H1 (cell line): Measurements from ENCODE around the gene DLG1. TPM values are rescaled to one million over a fixed set of nuclear protein-coding genes. Genes with fewer than 3 reads are reported as not detected.
A peak's percentile ranks its signal among the peaks of the same experiment; 100 is the strongest.

Source experiments
- CTCF ChIA-PET: fragments of 300-600 bp; sonication (Branson Sonifier 250); formaldehyde crosslinking; loops from one replicate; lab custom pipeline; 2021; ENCODE audit not compliant: partially characterized antibody; lab: Charles Lee
- POLR2A ChIA-PET: fragments of 300-600 bp; sonication (Branson Sonifier 250); formaldehyde crosslinking; loops from one replicate; lab custom pipeline; 2021; ENCODE audit warnings: inconsistent platforms; ENCODE audit not compliant: partially characterized antibody; lab: Charles Lee
- DNase-seq, 2 experiments: peaks; one replicate each; pipeline versions ENCODE4 v3.0.0 to v3.0.0-alpha.2; 2010 to 2022; ENCODE audit warnings: low spot score in 2 of 2, low read depth in 1 of 2, mixed read lengths in 1 of 2
- FAIRE-seq: peaks from 2 replicates; lab custom pipeline; 2011; peaks lifted over from hg19 to GRCh38; lab: Jason Lieb, UNC
- H2AFZ ChIP-seq: 2 replicates; pipeline ENCODE4 v1.8.1; 2012; ENCODE audit warnings: low read length, inconsistent platforms
- H2AK5ac ChIP-seq: 2 replicates; pipeline ENCODE4 v1.6.1; 2013; ENCODE audit warnings: low read depth, low read length
- H2BK120ac ChIP-seq: replicated peaks from 2 replicates; pipeline ENCODE3; 2013; ENCODE audit warnings: low read depth, low read length, inconsistent platforms
- H2BK12ac ChIP-seq: 2 replicates; pipeline ENCODE4 v1.6.1; 2013; ENCODE audit warnings: low read depth, low read length
- H2BK15ac ChIP-seq: 2 replicates; pipeline ENCODE4 v1.6.1; 2013; ENCODE audit warnings: low read length
- H2BK20ac ChIP-seq: 2 replicates; pipeline ENCODE4 v1.6.1; 2013; ENCODE audit warnings: low read length
- H2BK5ac ChIP-seq: 2 replicates; pipeline ENCODE4 v1.6.1; 2013; ENCODE audit warnings: low read depth, low read length
- H3K14ac ChIP-seq: 2 replicates; pipeline ENCODE4 v1.6.1; 2013; ENCODE audit warnings: inconsistent platforms; ENCODE audit not compliant: insufficient read length
- H3K18ac ChIP-seq: 2 replicates; pipeline ENCODE4 v1.6.1; 2013; ENCODE audit warnings: low read length; ENCODE audit errors: extremely low read depth
- H3K23ac ChIP-seq: 2 replicates; pipeline ENCODE4 v1.6.1; 2013; ENCODE audit warnings: inconsistent platforms; ENCODE audit not compliant: insufficient read length
- H3K23me2 ChIP-seq: 2 replicates; pipeline ENCODE4 v1.6.1; 2013; ENCODE audit warnings: low read depth, low read length
- H3K27ac ChIP-seq: 2 replicates; pipeline ENCODE4 v1.6.1; 2011; ENCODE audit warnings: low read depth, low read length, inconsistent platforms
- H3K27me3 ChIP-seq, 4 experiments: replicated peaks in 1 of 4; 1 replicate in 1 of 4; 2 replicates in 3 of 4; pipeline versions ENCODE4 v1.6.1 to v1.8.1; 2011 to 2013; ENCODE audit warnings: low read length in 3 of 4, mild to moderate bottlenecking in 3 of 4, inconsistent platforms in 2 of 4, mixed read lengths in 2 of 4, moderate library complexity in 1 of 4; ENCODE audit not compliant: control insufficient read depth in 3 of 4, insufficient read depth in 3 of 4; ENCODE audit errors: extremely low read depth in 1 of 4
- H3K36me3 ChIP-seq, 4 experiments: 2 replicates each; pipeline versions ENCODE4 v1.6.1 to v1.8.1; 2011 to 2013; ENCODE audit warnings: mild to moderate bottlenecking in 4 of 4, low read length in 3 of 4, moderate library complexity in 2 of 4, control low read depth in 1 of 4, inconsistent platforms in 1 of 4; ENCODE audit not compliant: insufficient read depth in 4 of 4, control insufficient read depth in 2 of 4
- H3K4ac ChIP-seq: replicated peaks from 2 replicates; pipeline ENCODE3; 2013; ENCODE audit warnings: low read length, low read depth, mixed read lengths, inconsistent platforms; ENCODE audit not compliant: insufficient read length
- H3K4me1 ChIP-seq, 4 experiments: replicated peaks in 1 of 4; 1 replicate in 1 of 4; 2 replicates in 3 of 4; pipeline versions ENCODE4 v1.6.1 to v1.8.1; 2011 to 2013; ENCODE audit warnings: low read length in 3 of 4, inconsistent platforms in 2 of 4, mixed read lengths in 1 of 4; ENCODE audit not compliant: insufficient read depth in 4 of 4, control insufficient read depth in 3 of 4
- H3K4me2 ChIP-seq, 2 experiments: 2 replicates each; pipeline versions ENCODE4 v1.6.1 to v1.8.1; 2011 to 2013; ENCODE audit warnings: low read depth in 2 of 2, low read length in 2 of 2, control low read depth in 1 of 2, inconsistent platforms in 1 of 2, mild to moderate bottlenecking in 1 of 2; ENCODE audit not compliant: insufficient read depth in 1 of 2
- H3K4me3 ChIP-seq, 4 experiments: fragments of 200-600, 300-600 bp in 1 of 4; sonication (generic), shearing (Covaris generic), sonication (Bioruptor Twin) in 1 of 4; 2 replicates each; pipeline versions ENCODE4 v1.5.1 to v1.8.1; 2011 to 2016; ENCODE audit warnings: low read length in 4 of 4, low read depth in 3 of 4, control low read depth in 2 of 4, inconsistent platforms in 2 of 4, mild to moderate bottlenecking in 2 of 4, mixed read lengths in 1 of 4, moderate library complexity in 1 of 4; ENCODE audit not compliant: insufficient read depth in 2 of 4; ENCODE audit errors: extremely low read depth in 1 of 4
- H3K56ac ChIP-seq: replicated peaks from 2 replicates; pipeline ENCODE3; 2013; ENCODE audit warnings: low read depth, mild to moderate bottlenecking, mixed read lengths, low read length, inconsistent platforms; ENCODE audit not compliant: insufficient read length
- H3K79me1 ChIP-seq: 2 replicates; pipeline ENCODE4 v1.6.1; 2013; ENCODE audit warnings: low read depth, low read length, control low read depth
- H3K79me2 ChIP-seq, 2 experiments: 2 replicates each; pipeline versions ENCODE4 v1.6.1 to v1.8.1; 2012 to 2013; ENCODE audit warnings: low read length in 2 of 2, mild to moderate bottlenecking in 2 of 2, inconsistent platforms in 1 of 2; ENCODE audit not compliant: insufficient read depth in 2 of 2, control insufficient read depth in 1 of 2
- H3K9ac ChIP-seq, 4 experiments: replicated peaks in 1 of 4; 1 replicate in 1 of 4; 2 replicates in 3 of 4; pipeline versions ENCODE4 v1.6.1 to v1.8.1; 2011 to 2013; ENCODE audit warnings: low read depth in 3 of 4, low read length in 3 of 4, control low read depth in 2 of 4, mild to moderate bottlenecking in 2 of 4, moderate library complexity in 2 of 4, inconsistent platforms in 1 of 4; ENCODE audit errors: extremely low read depth in 1 of 4
- H3K9me3 ChIP-seq, 2 experiments: 2 replicates each; pipeline versions ENCODE4 v1.6.1 to v1.8.1; 2012 to 2013; ENCODE audit warnings: mild to moderate bottlenecking in 2 of 2, moderate library complexity in 2 of 2, control low read depth in 1 of 2, inconsistent platforms in 1 of 2, low read depth in 1 of 2, low read length in 1 of 2, mixed read lengths in 1 of 2; ENCODE audit not compliant: insufficient read depth in 2 of 2
- H4K20me1 ChIP-seq, 2 experiments: replicated peaks in 1 of 2; 2 replicates each; pipeline versions ENCODE3 to v1.8.1; 2011 to 2013; ENCODE audit warnings: inconsistent platforms in 2 of 2, low read length in 2 of 2, mild to moderate bottlenecking in 1 of 2; ENCODE audit not compliant: insufficient read depth in 2 of 2, control insufficient read depth in 1 of 2
- H4K5ac ChIP-seq: 2 replicates; pipeline ENCODE4 v1.6.1; 2013; ENCODE audit warnings: low read length, low read depth, mixed read lengths, inconsistent platforms; ENCODE audit not compliant: insufficient read length
- H4K8ac ChIP-seq: 2 replicates; pipeline ENCODE4 v1.8.0; 2013; ENCODE audit warnings: mild to moderate bottlenecking, moderate library complexity, low read length, inconsistent platforms; ENCODE audit not compliant: insufficient read depth; ENCODE audit errors: extremely low read depth
- H4K91ac ChIP-seq: replicated peaks from 2 replicates; pipeline ENCODE3; 2013; ENCODE audit warnings: low read length, mixed read lengths, inconsistent platforms; ENCODE audit not compliant: insufficient read length
- WGBS, 2 experiments: shearing (Covaris generic) in 1 of 2; methylation state at CpG; one replicate each; pipeline versions ENCODE4 v1.1.6 to v1.1.7; 2013 to 2015; ENCODE audit warnings: low lambda C conversion rate in 2 of 2, mixed read lengths in 2 of 2, inconsistent platforms in 1 of 2, low coverage in 1 of 2, missing lambda C conversion rate in 1 of 2; ENCODE audit not compliant: insufficient replicate concordance in 2 of 2, insufficient coverage in 1 of 2, insufficient read length in 1 of 2; ENCODE audit errors: extremely low coverage in 1 of 2, missing lambda C conversion rate in 1 of 2; 5-methylcytosine and 5-hydroxymethylcytosine counted together
- polyA plus RNA-seq, 7 experiments: library from polyadenylated mRNA; depleted of rRNA in 3 of 7; stranded (reverse) in 5 of 7; unstranded in 2 of 7; fragments of >200 nt in 5 of 7; fragments of 200-250 nt in 2 of 7; gene quantifications; 1 replicate in 5 of 7; 2 replicates in 1 of 7; 4 replicates in 1 of 7; pipeline versions ENCODE4 v1.2.1 to v1.2.3, GENCODE V29; 2011 to 2013; ENCODE audit warnings: missing spikeins in 2 of 7, mixed read lengths in 2 of 7
- total RNA-seq: library from RNA; stranded (reverse); fragmentation: NEBNext Ultra II Directional; extraction: Animal tissue kit (Norgen Biotek cat#: 25700); gene quantifications from 2 replicates; pipeline ENCODE4 v1.2.1, GENCODE V29; 2021

The DLG1 gene
- total and polyA plus RNA-seq, 2 of the 8 experiments (the other 6 are each of a cell fraction or from before 2014, with no cell fraction given): 13.4 to 78.8 TPM

DNA sequence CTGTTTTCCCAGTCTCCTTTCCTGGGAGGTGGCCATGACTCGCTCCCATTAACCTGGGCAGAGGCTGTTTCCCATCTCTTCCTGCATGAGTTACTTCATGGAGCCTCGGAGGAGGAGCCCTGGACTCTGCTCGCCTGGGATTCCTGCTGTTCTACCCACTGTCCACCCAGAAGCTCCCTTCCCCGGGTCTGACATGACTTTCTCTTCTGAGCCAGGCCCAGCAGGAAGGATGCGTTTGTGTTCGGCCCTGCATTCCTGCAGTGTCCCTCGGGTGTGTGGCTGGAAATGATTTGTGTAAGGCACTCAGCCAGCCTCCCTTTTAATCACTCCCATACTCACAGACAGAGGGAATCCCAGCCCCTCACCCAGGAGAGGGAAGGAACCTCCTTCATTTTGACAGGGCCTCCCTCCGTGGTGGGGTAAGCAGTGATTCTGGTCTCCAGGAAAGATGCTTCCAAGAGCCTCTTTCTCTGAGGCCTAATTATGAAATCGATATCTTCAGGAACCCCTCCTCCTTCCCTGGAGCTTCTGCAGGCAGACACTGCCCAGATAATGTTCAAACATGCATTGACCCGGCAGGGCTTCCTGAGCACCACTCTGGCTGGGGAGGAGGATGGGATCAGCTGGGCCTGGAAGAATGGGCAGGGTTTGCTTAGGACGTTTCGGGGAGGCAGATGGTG lies 41.6 kb upstream of the DLG1 start:
- no peak overlapping the region for H2BK20ac ChIP-seq
- H3K27me3 ChIP-seq: no peaks in the 10 kb centered on the region
- H3K79me1 ChIP-seq: no peaks in the 10 kb centered on the region
- H3K23me2 ChIP-seq: peaks cover 3% of the 10 kb centered on the region
- no peak overlapping the region for H3K56ac ChIP-seq
- WGBS, 2 experiments: 82% methylated on average over 11 of the region's 12 CpGs; no CpG with 5 or more reads in 1 of the 2 experiments
- no peak overlapping the region for H3K4me2 ChIP-seq
- POLR2A ChIA-PET: no interaction called here
- DNase-seq: no peak
- H4K91ac ChIP-seq: no peak overlapping the region
- H3K4ac ChIP-seq: no peak overlapping the region
- H2AFZ ChIP-seq: peak overlapping the region; percentile 52; the same call in 1 of the 2 replicates
- no peaks in the 10 kb centered on the region for H3K79me2 ChIP-seq
- H4K20me1 ChIP-seq: peaks cover 0 to 1% of the 10 kb centered on the region in 2 experiments
- H3K9me3 ChIP-seq: no peaks in the 10 kb centered on the region
- no peak overlapping the region for H4K5ac ChIP-seq
- CTCF ChIA-PET: interaction anchor here (1.2 kb wide), 1 partner anchor 84 kb away, joined by 4 read pairs; no protein-coding TSS in a partner anchor
- no peak for FAIRE-seq
- no peak overlapping the region for H2AK5ac ChIP-seq
- no peak overlapping the region for H2BK5ac ChIP-seq
- H2BK15ac ChIP-seq: no peak overlapping the region
- H3K27ac ChIP-seq: no peak overlapping the region
- no peaks in the 10 kb centered on the region for H3K36me3 ChIP-seq
- H3K4me3 ChIP-seq: no peak overlapping the region
- no peak overlapping the region for H2BK12ac ChIP-seq
- no peaks in the 10 kb centered on the region for H3K4me1 ChIP-seq
- peak overlapping the region; percentile 36; the same call in 1 of the 2 replicates for H4K8ac ChIP-seq
- H2BK120ac ChIP-seq: no peak overlapping the region
- H3K18ac ChIP-seq: no peak overlapping the region
- no peak overlapping the region for H3K23ac ChIP-seq
- H3K9ac ChIP-seq: no peak overlapping the region
- no peak overlapping the region for H3K14ac ChIP-seq
